ACC112 (cell line): ENCODE results near the gene SLC12A6.
A peak's percentile ranks its signal among the peaks of the same experiment; 100 is the strongest.

ENCODE experiments used
- H2AFZ ChIP-seq: fragments of 200-600 bp; sonication (generic); one replicate; pipeline ENCODE4 v1.6.0; 2017; ENCODE audit warnings: antibody characterized with exemption, low read length; ENCODE audit not compliant: unreplicated experiment
- H3K27ac ChIP-seq: fragments of 200-600 bp; sonication (generic); 2 replicates; pipeline ENCODE4 v1.5.1; 2014; ENCODE audit warnings: low read depth, mild to moderate bottlenecking, antibody characterized with exemption, low read length, moderate library complexity
- H3K27me3 ChIP-seq: fragments of 200-600 bp; sonication (generic); 2 replicates; pipeline ENCODE4 v1.6.1; 2014; ENCODE audit warnings: mild to moderate bottlenecking, antibody characterized with exemption, low read length, moderate library complexity, mixed read lengths; ENCODE audit not compliant: insufficient read depth
- H3K36me3 ChIP-seq: fragments of 200-600 bp; sonication (generic); 2 replicates; pipeline ENCODE4 v1.6.1; 2016; ENCODE audit warnings: mild to moderate bottlenecking, antibody characterized with exemption, low read length, moderate library complexity, mixed read lengths; ENCODE audit not compliant: insufficient read depth
- H3K4me1 ChIP-seq: fragments of 200-600 bp; sonication (generic); one replicate; pipeline ENCODE4 v1.6.1; 2016; ENCODE audit warnings: low read length, mixed read lengths; ENCODE audit not compliant: insufficient read depth, unreplicated experiment, control insufficient read depth
- H3K4me3 ChIP-seq: fragments of 200-600 bp; sonication (generic); 2 replicates; pipeline ENCODE4 v1.5.1; 2014; ENCODE audit warnings: mild to moderate bottlenecking, low read depth, low read length
- H3K79me2 ChIP-seq: fragments of 200-600 bp; sonication (generic); one replicate; pipeline ENCODE4 v1.6.0; 2016; ENCODE audit warnings: low read length; ENCODE audit not compliant: control insufficient read depth, unreplicated experiment, insufficient read depth

The SLC12A6 gene

DNA sequence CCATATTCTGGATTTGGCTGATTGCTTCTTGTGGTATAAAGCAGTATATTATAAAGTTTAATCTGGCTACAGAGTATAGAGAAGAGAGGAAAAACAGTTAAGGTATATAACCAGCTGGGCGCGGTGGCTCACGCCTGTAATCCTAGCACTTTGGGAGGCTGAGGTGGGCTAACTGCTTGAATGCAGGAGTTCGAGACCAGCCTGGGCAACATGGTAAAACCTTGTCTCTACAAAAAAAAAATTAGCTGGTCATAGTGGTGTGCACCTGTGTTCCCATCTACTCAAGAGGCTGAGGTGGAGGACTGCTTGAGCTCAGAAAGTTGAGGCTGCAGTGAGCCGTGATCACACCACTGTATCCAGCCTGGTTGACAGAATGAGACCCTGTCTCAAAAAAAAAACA lies 7.3 kb downstream of the SLC12A6 start:
- no peak overlapping the region for H3K27ac ChIP-seq
- H3K36me3 ChIP-seq: no peaks in the 10 kb centered on the region
- H2AFZ ChIP-seq: no peak overlapping the region
- no peaks in the 10 kb centered on the region for H3K27me3 ChIP-seq
- H3K4me1 ChIP-seq: peaks cover 14% of the 10 kb centered on the region
- H3K4me3 ChIP-seq: no peak overlapping the region
- H3K79me2 ChIP-seq: peaks cover 14% of the 10 kb centered on the region

DNA sequence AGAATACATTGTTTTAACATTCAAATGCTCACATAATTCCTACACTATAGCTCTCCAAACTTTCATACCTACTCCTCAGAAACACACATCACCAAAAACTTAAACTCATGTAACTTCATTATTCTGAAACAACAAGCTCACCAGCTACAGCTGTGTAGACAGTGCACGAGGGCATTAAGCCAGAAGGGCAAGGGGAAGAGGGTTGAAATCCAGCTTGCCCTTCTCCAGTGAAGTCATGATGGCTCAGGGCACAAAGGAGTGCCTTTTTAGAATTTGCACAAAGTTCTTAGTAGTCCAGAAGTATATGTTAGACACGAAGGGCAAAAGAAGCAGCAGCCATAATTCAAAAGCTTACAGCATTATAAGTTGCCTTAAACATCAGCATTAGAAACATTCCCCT lies 8.6 kb downstream of the SLC12A6 start:
- H3K27ac ChIP-seq: no peak overlapping the region
- peaks cover 8% of the 10 kb centered on the region for H3K79me2 ChIP-seq
- H3K36me3 ChIP-seq: no peaks in the 10 kb centered on the region
- H3K4me1 ChIP-seq: peaks cover 4% of the 10 kb centered on the region
- no peaks in the 10 kb centered on the region for H3K27me3 ChIP-seq
- no peak overlapping the region for H2AFZ ChIP-seq
- H3K4me3 ChIP-seq: no peak overlapping the region

DNA sequence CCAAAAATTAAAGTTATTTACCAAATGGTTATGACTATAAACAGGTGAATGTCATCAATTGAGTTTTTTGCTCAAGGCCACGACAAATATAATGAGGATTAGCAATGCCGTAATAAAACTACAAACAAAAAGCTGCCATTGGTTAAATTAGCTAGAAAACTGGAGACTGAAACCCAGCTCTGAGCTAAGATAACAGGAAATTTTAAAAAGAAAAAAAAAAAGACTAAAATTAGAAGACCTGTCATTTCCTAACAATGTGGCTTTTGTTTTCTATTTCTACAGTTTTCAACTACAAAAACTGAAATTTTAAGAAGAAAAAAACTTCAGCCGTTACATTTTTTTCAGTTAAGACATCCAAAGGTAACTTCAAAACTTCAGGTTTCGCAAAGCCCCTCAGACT lies 9.7 kb downstream of the SLC12A6 start:
- Histone ChIP-seq H3K27me3 (no peaks in the 10 kb centered on the region), H2AFZ (no peak overlapping the region), H3K27ac (no peak overlapping the region), H3K4me1 (no peaks in the 10 kb centered on the region), H3K36me3 (no peaks in the 10 kb centered on the region), H3K4me3 (no peak overlapping the region), H3K79me2 (peaks cover 11% of the 10 kb centered on the region)

DNA sequence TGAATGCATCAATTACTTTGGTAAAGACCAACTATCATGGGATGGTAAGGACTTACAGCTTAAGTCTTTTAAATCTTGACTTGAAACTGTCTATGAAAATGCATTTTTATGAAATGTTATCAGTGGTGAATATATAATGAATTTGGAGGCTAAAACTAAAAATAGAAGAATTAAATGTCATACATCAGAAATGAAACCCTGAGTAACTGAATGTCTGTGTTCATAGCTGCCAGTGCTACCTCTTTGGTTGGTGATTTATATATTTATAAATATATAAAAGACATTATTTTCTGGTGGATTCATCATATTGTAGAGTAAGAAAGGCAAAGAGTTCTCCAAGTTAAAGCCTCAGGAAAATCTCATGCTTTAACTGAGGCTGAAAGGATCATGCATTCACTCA lies 12.2 kb downstream of the SLC12A6 start:
- Histone ChIP-seq H3K79me2 (peaks cover 8% of the 10 kb centered on the region), H3K36me3 (no peaks in the 10 kb centered on the region), H3K27me3 (no peaks in the 10 kb centered on the region), H2AFZ (no peak overlapping the region), H3K27ac (no peak overlapping the region), H3K4me1 (no peaks in the 10 kb centered on the region), H3K4me3 (no peak overlapping the region)

DNA sequence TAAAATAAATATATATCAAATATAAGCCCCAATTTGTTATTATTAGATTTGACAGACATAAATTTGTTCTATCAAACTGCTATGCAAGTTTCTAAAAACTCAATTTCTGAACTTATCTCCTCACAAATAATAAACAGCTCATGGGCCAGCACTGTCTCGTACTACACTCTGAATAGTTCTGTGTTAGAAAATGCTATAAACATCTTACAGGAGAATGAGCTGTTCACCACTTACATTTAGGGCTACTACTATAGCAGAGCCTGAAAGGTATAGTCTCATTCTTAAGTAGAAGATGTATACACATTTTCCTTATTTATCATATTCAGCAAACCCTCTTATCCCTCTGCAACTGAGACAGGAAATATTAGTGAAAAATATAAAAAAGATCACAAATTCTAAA lies 12.6 kb downstream of the SLC12A6 start:
- H2AFZ ChIP-seq: no peak overlapping the region
- H3K36me3 ChIP-seq: no peaks in the 10 kb centered on the region
- H3K4me3 ChIP-seq: no peak overlapping the region
- H3K27me3 ChIP-seq: no peaks in the 10 kb centered on the region
- peaks cover 8% of the 10 kb centered on the region for H3K79me2 ChIP-seq
- no peak overlapping the region for H3K27ac ChIP-seq
- H3K4me1 ChIP-seq: no peaks in the 10 kb centered on the region

DNA sequence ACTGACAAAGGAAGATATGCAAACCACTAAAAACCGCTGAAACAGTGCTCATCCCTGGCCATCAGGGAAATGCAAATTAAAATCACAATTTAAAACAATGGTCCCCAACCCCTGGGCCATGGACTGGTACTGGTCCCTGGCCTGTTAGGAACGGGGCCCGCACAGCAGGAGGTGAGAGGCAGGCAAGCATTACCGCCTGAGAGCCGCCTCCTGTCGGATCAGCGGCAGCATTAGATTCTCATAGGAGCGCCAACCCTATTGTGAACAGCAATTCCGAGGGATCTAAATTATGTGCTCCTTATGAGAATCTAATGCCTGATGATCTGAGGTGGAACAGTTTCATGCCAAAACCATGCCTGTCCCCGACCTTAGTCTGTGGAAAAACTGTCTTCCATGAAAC lies 14.4 kb downstream of the SLC12A6 start:
- H3K27me3 ChIP-seq: no peaks in the 10 kb centered on the region
- no peak overlapping the region for H2AFZ ChIP-seq
- no peaks in the 10 kb centered on the region for H3K36me3 ChIP-seq
- H3K4me1 ChIP-seq: peaks cover 3% of the 10 kb centered on the region
- H3K79me2 ChIP-seq: peaks cover 8% of the 10 kb centered on the region
- no peak overlapping the region for H3K27ac ChIP-seq
- no peak overlapping the region for H3K4me3 ChIP-seq

DNA sequence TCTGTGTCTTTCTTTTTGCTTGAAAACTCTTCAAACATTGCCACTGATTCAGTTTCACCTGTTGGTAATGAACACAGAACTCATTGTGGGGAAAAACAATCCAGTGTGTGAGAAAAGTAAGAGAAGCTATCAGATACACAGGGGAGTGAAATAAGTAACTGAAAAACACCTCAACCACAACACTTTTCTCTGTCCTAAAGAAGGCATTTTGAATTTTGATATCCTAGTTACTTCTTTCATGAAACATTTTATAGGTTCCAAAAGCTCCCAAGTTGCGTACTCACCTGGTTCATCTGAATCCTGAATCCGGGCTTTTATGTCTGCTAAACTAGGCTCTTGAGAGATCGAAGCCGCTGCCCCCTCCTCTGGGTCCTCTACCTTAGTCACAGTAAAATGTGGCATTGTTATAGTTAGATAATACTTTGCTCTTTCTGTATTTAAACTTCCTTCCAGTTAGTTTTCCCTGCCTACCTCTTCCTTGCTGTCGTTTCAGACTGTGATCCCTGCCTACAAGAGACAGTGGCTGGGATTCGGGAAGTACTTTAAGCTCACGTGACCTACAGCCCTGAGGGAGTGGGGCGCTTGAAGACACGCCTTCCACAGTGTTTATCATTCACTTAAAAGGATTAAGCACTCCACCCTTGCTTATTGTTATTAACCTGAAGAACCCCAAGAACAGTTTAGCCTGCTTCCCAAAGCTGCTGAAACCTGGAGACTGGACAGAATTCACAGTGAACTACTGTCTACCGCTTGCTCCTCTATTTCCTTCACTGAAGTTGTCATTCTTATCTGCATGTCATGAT lies 19.1 kb downstream of the SLC12A6 start:
- Histone ChIP-seq H3K27me3 (no peaks in the 10 kb centered on the region), H3K4me1 (peaks cover 14% of the 10 kb centered on the region), H3K4me3 (peak overlapping the region; percentile 73), H3K36me3 (no peaks in the 10 kb centered on the region), H2AFZ (peak overlapping the region; percentile 82), H3K79me2 (peaks cover 12% of the 10 kb centered on the region), H3K27ac (no peak overlapping the region)

DNA sequence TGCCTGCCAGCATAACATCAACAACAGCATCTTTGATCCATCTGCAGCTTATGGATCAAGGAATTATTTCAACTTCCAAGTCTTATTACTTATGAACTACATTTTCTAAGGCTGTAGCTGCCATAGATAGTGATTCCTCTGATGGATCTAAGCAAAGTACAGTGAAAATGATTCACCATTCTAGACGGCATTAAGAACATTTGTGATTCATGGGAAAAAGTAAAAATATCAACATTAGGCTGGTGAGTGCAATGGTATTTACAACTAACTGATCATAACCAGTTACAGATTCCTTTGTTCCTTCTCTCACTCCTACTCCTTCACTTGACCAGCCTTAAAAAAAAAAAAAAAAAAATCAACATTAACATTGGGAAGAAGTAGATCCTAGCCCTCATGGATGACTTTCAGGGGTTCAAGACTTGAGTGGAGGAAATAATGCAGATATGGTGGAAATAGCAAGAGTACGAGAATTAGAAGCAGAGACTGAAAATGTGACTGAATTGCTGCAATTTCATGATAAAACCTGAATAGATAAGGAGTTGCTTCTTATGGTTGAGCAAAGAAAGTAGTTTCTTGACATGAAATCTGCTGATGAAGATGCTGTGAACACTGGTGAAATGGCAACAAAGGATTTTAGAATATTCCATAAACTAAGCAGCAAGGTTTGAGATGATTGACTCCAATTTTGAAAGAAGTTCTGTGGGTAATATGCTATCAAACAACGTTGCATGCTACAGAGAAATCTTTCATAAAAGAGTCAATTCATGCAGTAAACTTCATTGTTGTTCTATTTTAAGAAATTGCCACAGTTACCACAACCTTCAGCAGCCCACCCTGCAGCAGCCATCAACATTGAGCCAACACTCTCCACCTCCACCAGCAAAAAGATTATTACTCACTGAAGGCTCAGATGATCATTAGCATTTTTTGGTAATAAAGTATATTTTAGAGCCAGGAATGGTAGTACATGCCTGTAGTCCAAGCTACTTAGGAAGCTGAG lies 22.8 kb downstream of the SLC12A6 start:
- H3K4me1 ChIP-seq: peaks cover 14% of the 10 kb centered on the region
- H3K4me3 ChIP-seq: no peak overlapping the region
- H3K79me2 ChIP-seq: peaks cover 12% of the 10 kb centered on the region
- H3K27ac ChIP-seq: no peak overlapping the region
- H3K36me3 ChIP-seq: no peaks in the 10 kb centered on the region
- H3K27me3 ChIP-seq: no peaks in the 10 kb centered on the region
- no peak overlapping the region for H2AFZ ChIP-seq

DNA sequence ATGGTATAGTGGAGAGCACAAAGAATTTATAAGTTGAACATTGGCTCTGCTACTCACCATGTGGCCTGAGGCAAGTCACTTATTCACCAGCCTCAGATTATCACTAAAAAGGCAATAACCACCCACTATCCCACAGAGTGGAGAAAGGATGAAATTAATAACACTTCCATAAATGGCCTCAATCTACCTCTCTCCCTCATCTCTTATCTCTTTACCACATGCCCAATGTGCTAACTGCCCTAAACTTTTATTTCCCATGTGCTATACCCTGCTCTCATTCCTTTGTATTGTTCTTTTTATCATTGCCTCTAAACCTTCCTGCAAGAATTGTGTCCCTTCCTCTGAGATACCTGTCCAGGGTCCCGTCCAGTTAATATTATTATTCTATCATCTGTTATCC lies 26.0 kb downstream of the SLC12A6 start:
- no peak overlapping the region for H3K4me3 ChIP-seq
- H3K4me1 ChIP-seq: peaks cover 6% of the 10 kb centered on the region
- no peak overlapping the region for H2AFZ ChIP-seq
- peaks cover 5% of the 10 kb centered on the region for H3K79me2 ChIP-seq
- H3K27me3 ChIP-seq: no peaks in the 10 kb centered on the region
- H3K36me3 ChIP-seq: no peaks in the 10 kb centered on the region
- H3K27ac ChIP-seq: no peak overlapping the region

DNA sequence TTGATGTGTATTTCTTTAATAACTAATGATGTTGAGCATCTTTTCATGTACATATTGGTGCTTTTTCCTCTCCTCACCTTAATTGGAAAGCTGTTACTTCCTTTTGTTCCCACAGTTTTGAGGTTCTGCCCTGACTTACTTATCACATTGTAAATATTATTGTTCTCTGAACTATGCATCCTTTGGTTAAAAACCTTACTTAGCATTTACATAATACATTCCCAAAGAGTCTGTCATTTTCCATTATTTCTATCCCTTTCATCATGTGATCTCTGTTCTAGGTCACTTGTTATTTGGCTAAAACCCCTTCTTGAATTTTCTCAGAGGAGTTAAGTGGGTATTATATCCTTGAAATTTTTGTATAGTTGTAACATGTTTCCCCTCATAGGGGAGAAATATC lies 33.0 kb downstream of the SLC12A6 start:
- no peaks in the 10 kb centered on the region for H3K27me3 ChIP-seq
- peaks cover 6% of the 10 kb centered on the region for H3K79me2 ChIP-seq

More for the DNA sequence above, 33.0 kb downstream of the SLC12A6 start:
- Histone ChIP-seq H3K36me3 (no peaks in the 10 kb centered on the region), H2AFZ (no peak overlapping the region), H3K27ac (peak overlapping the region; percentile 73), H3K4me1 (peaks cover 13% of the 10 kb centered on the region), H3K4me3 (no peak overlapping the region)
